Measurements from ENCODE around the gene HBG1. TPM values are rescaled to one million over a fixed set of nuclear protein-coding genes. Genes with fewer than 3 reads are reported as not detected.
A peak's percentile ranks its signal among the peaks of the same experiment; 100 is the strongest.
"Not testable (repeated sequence)": the region's sequence is repeated elsewhere in the genome, so short reads cannot be mapped to it uniquely, and the experiment has no call there.

HBG1 gene
- total RNA-seq, result 299 TPM

- not testable (repeated sequence) for DNase-seq
Observed at GRCh38 chr11:5249807-5250396, at the start of gene HBG1. Gene HBG1 (minus strand): TSS chr11:5249857. CDS start chr11:5249804, 53 bp downstream.

GRCh38 chr11:5298451-5298850 lies 48.8 kb upstream of the HBG1 start:
- no peak for DNase-seq

GRCh38 chr11:5297721-5298323 lies 48.2 kb upstream of the HBG1 start:
- no peak for DNase-seq

GRCh38 chr11:5294342-5294995 lies 44.8 kb upstream of the HBG1 start:
- DNase-seq, result not testable (repeated sequence)

- DNase-seq, result no peak
Observed at GRCh38 chr11:5293028-5293427, 43.4 kb upstream of the HBG1 start.

- no peak for DNase-seq
Observed at GRCh38 chr11:5291207-5291838, 41.7 kb upstream of the HBG1 start.

GRCh38 chr11:5290106-5290505 lies 40.4 kb upstream of the HBG1 start:
- DNase-seq, result no peak

GRCh38 chr11:5289696-5290095 lies 40.0 kb upstream of the HBG1 start:
- DNase-seq, result no peak

GRCh38 chr11:5288906-5289550 lies 39.4 kb upstream of the HBG1 start:
- DNase-seq, result no peak

- no peak for DNase-seq
Observed at GRCh38 chr11:5288108-5288905, 38.6 kb upstream of the HBG1 start.

- no peak for DNase-seq
Observed at GRCh38 chr11:5286901-5287300, 37.2 kb upstream of the HBG1 start.

- DNase-seq, result peak; percentile 3
Observed at GRCh38 chr11:5286351-5286750, 36.7 kb upstream of the HBG1 start.

GRCh38 chr11:5285703-5286340 lies 36.2 kb upstream of the HBG1 start:
- no peak for DNase-seq

GRCh38 chr11:5284637-5285036 lies 35.0 kb upstream of the HBG1 start:
- DNase-seq, result no peak

GRCh38 chr11:5283882-5284281 lies 34.2 kb upstream of the HBG1 start:
- no peak for DNase-seq

- no peak for DNase-seq
Observed at GRCh38 chr11:5283086-5283485, 33.4 kb upstream of the HBG1 start.

GRCh38 chr11:5282628-5283027 lies 33.0 kb upstream of the HBG1 start:
- DNase-seq, result no peak

GRCh38 chr11:5281596-5281995 lies 31.9 kb upstream of the HBG1 start:
- no peak for DNase-seq

- DNase-seq, result no peak
Observed at GRCh38 chr11:5280582-5281102, 31.0 kb upstream of the HBG1 start.

- DNase-seq, result no peak
Observed at GRCh38 chr11:5279471-5280090, 29.9 kb upstream of the HBG1 start.
